Transverse colon (tissue), 4 donors: ENCODE data around the gene AVPI1. TPM values are rescaled to one million over a fixed set of nuclear protein-coding genes. Genes with fewer than 3 reads are reported as not detected.
A peak's percentile ranks its signal among the peaks of the same experiment; 100 is the strongest.

Experiments used
- DNase-seq: peaks from one replicate; pipeline ENCODE4 v3.0.0-alpha.2; 2019
- H3K27ac ChIP-seq, 4 donors: fragments of 200-600 bp; sonication (generic); 2 replicates each; pipeline ENCODE4 v1.5.1; 2016 to 2018; ENCODE audit warnings: inconsistent platforms in 4 of 4
- H3K27me3 ChIP-seq: fragments of 200-600 bp; sonication (generic); 2 replicates; pipeline ENCODE4 v1.5.1; 2017; ENCODE audit warnings: inconsistent platforms
- H3K36me3 ChIP-seq, 4 donors: fragments of 200-600 bp; sonication (generic); 2 replicates each; pipeline ENCODE4 v1.5.1; 2017 to 2019; ENCODE audit warnings: inconsistent platforms in 4 of 4
- H3K4me1 ChIP-seq, 4 donors: fragments of 200-600 bp; sonication (generic); 2 replicates each; pipeline ENCODE4 v1.5.1; 2017 to 2020; ENCODE audit warnings: inconsistent platforms in 4 of 4
- H3K4me3 ChIP-seq, 4 donors: fragments of 200-600 bp; sonication (generic); 1 replicate in 1 of 4; 2 replicates in 3 of 4; pipeline versions ENCODE4 v1.5.1 to v1.6.1; 2017 to 2019; ENCODE audit warnings: inconsistent platforms in 4 of 4
- H3K9me3 ChIP-seq, 2 donors: fragments of 200-600 bp; sonication (generic); 2 replicates each; pipeline ENCODE4 v1.5.1; 2017 to 2019; ENCODE audit warnings: inconsistent platforms in 2 of 2
- EP300 ChIP-seq: sonication (generic); formaldehyde crosslinking; IDR thresholded peaks from one replicate; pipeline ENCODE4 v1.6.1; 2017; ENCODE audit warnings: antibody characterized with exemption, low read depth
- POLR2A ChIP-seq: fragments of 450-650 bp; IDR thresholded peaks from one replicate; pipeline ENCODE4 v1.6.1; 2016; ENCODE audit warnings: antibody characterized with exemption, mild to moderate bottlenecking, moderate library complexity
- POLR2AphosphoS5 ChIP-seq, 3 donors: sonication (generic); formaldehyde crosslinking; IDR thresholded peaks; one replicate each; pipeline ENCODE4 v1.6.1; 2016; ENCODE audit warnings: antibody characterized with exemption in 3 of 3
- WGBS, 2 donors: methylation state at CpG; one replicate each; pipeline ENCODE4 v1.1.5; 2018; ENCODE audit warnings: low coverage in 1 of 2; 5-methylcytosine and 5-hydroxymethylcytosine counted together
- in situ Hi-C, 4 donors: fragments of 200-750 bp; cut with MboI; loops; one replicate each; pipeline versions ENCODE4 v1.15.0 to v1.15.1; 2017; ENCODE audit warnings: low sequenced_read_pairs in 3 of 4, low pct_ligation_motif_present in 1 of 4, low pct_unique_long_range_greater_than_20kb in 1 of 4
- intact Hi-C: fragments of 100-400 bp; cut with DNase I; formaldehyde crosslinking; loops from one replicate; pipeline ENCODE4 v1.15.1; 2023; ENCODE audit warnings: low total_unique reads
- total RNA-seq, 4 donors: library from RNA; depleted of rRNA; stranded (reverse); fragments of >200 nt; gene quantifications; one replicate each; pipeline ENCODE4 v1.1.0, GENCODE V29; 2016
- TF ChIP-seq, protein P1 (sequence below), 5 experiments: fragments of 200-600 bp in 3 of 5; fragments of 450-650 bp in 2 of 5; sonication (generic) in 3 of 5; IDR thresholded peaks; 1 replicate in 2 of 5; 2 replicates in 3 of 5; pipeline ENCODE4 v1.5.1; 2016 to 2017; ENCODE audit warnings: antibody characterized with exemption in 5 of 5, inconsistent platforms in 3 of 5, mild to moderate bottlenecking in 2 of 5, moderate library complexity in 1 of 5

Gene AVPI1
- total RNA-seq, 4 donors from 2014 or later, result 24.3 to 79.3 (median 47.9) TPM

DNA sequence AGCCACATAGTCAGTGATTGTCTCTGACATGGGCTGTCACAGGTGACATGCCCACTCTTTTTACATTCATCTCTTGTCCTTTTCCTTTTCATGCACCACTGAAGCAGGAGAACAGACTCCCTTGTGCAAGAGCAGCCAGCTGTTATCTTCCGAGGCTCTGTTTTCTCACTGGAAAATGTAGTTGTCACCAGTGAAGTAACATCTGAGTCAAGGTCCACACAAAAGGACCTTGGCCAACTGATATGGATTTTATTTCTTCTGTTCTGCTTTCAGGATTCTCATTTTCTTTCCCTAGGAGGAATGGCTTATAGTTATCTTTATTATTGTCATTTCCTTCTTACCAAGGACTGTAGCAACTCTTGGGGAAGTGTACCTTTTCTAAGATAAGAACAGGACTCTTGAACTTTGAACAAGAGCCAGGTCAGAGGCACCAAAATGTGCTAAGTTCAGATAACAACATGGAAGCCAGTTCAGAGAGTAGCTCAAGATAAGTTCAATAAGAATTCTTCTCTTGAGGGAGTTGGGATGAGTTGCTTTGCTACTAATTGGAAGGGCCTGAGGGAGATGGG, 22.7 kb downstream of the AVPI1 start:
- 33 to 52% methylated on average over 1 of the region's 1 CpG for WGBS, 2 donors
- no peak for DNase-seq

DNA sequence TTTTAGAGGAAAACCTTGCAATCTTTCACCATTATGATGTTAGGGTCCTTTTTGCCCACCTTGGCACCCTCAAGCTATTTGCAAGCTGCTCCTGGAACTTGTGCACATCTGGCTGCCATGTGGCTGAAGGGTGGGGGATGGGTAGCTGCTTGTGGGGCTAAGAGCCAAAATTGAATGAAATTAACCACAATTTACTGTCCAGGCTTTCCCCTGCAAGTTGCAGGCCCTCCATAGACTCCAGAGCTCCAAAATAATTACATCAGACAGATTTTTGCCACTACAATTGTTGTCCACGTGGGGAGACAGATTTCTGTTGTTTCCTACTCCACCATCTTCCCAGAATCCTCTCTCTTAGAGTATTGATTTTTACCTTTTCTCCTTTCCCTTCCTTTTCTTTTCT, 27.5 kb downstream of the AVPI1 start:
- WGBS, 2 donors, result 57 to 64% methylated on average over 1 of the region's 1 CpG
- H3K9me3 ChIP-seq, result no peaks in the 10 kb centered on the region
- DNase-seq, result no peak
- intact Hi-C loops (no loop called here), in situ Hi-C loops (no loop called here)
- H3K27me3 ChIP-seq, result no peaks in the 10 kb centered on the region
- peaks cover 0 to 25% (median 5%) of the 10 kb centered on the region in 4 donors for H3K36me3 ChIP-seq
- TF ChIP-seq, protein P1, sequence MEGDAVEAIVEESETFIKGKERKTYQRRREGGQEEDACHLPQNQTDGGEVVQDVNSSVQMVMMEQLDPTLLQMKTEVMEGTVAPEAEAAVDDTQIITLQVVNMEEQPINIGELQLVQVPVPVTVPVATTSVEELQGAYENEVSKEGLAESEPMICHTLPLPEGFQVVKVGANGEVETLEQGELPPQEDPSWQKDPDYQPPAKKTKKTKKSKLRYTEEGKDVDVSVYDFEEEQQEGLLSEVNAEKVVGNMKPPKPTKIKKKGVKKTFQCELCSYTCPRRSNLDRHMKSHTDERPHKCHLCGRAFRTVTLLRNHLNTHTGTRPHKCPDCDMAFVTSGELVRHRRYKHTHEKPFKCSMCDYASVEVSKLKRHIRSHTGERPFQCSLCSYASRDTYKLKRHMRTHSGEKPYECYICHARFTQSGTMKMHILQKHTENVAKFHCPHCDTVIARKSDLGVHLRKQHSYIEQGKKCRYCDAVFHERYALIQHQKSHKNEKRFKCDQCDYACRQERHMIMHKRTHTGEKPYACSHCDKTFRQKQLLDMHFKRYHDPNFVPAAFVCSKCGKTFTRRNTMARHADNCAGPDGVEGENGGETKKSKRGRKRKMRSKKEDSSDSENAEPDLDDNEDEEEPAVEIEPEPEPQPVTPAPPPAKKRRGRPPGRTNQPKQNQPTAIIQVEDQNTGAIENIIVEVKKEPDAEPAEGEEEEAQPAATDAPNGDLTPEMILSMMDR (IDR thresholded peaks at IDR 0.05), result no peak
- TF ChIP-seq POLR2A (no peak), POLR2AphosphoS5 (IDR thresholded peaks at IDR 0.05) (no peak), EP300 (no peak)
- no peak overlapping the region for H3K27ac ChIP-seq
- H3K4me1 ChIP-seq, result peaks cover 0 to 7% (median 3%) of the 10 kb centered on the region in 4 donors
- H3K4me3 ChIP-seq, result no peak overlapping the region

More for the DNA sequence above, 22.7 kb downstream of the AVPI1 start:
- no peaks in the 10 kb centered on the region for H3K9me3 ChIP-seq
- no peak overlapping the region for H3K4me3 ChIP-seq
- intact Hi-C loops, result no loop called here
- peak overlapping the region; percentile 54 to 65 (median 58) for H3K27ac ChIP-seq
- in situ Hi-C loops, result no loop called here
- H3K36me3 ChIP-seq, result peaks cover 0 to 18% (median 3%) of the 10 kb centered on the region in 4 donors
- H3K4me1 ChIP-seq, result peaks cover 0 to 15% (median 5%) of the 10 kb centered on the region in 4 donors
- TF ChIP-seq POLR2A, result no peak
- H3K27me3 ChIP-seq, result no peaks in the 10 kb centered on the region

DNA sequence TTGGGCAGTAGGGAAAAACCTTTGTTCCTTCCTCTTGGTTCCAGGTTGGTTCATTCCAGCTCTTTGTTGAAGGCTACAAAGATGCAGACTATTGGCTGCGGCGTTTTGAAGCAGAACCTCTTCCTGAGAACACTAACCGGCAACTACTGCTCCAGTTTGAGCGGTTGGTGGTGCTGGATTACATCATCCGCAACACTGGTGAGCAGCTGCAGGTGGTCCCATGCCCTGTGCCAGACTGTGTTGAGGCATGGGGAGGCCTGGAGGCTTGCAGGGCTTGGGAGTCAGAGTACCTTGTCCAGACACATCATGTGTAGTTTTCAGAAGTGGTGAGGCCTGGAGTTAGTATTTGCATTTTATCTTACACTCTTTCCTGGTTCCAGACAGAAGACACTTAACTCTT, 30.3 kb downstream of the AVPI1 start:
- TF ChIP-seq POLR2A, result no peak
- TF ChIP-seq EP300, result no peak
- TF ChIP-seq POLR2AphosphoS5 (IDR thresholded peaks at IDR 0.05), result no peak
- TF ChIP-seq, protein P1 (IDR thresholded peaks at IDR 0.05), result no peak
- WGBS, 2 donors, result 97% methylated on average over 5 of the region's 5 CpGs; no CpG with 5 or more reads in 1 of the 2 donors
- peaks cover 0 to 47% (median 5%) of the 10 kb centered on the region in 4 donors for H3K36me3 ChIP-seq

DNA sequence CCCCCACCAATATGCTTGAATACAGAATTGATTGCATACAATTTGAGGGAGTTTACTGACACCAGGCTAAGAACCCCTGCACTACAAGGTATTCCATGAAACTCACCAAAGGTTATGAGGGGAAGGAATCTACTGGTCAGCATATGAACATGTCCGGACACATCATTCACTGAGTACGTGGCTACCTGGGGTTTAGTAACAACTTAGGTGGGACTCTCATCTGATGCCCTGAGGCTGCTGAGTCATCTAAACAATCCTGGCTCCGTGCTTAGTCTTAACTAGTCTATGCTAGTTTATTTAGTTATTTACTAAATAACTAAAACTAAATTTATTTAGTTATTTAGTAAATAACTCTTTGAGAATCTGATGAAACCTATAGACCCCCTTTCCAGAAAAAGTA, 35.3 kb downstream of the AVPI1 start:
- intact Hi-C loops, result no loop called here
- H3K9me3 ChIP-seq, result no peaks in the 10 kb centered on the region
- H3K4me3 ChIP-seq, result no peak overlapping the region
- H3K27ac ChIP-seq, result no peak overlapping the region
- WGBS, 2 donors, result 91 to 93% methylated on average over 3 of the region's 3 CpGs
- TF ChIP-seq POLR2AphosphoS5 (IDR thresholded peaks at IDR 0.05) (no peak), EP300 (no peak), POLR2A (no peak)
- TF ChIP-seq, protein P1 (IDR thresholded peaks at IDR 0.05), result no peak
- H3K4me1 ChIP-seq, result peaks cover 0 to 11% (median 4%) of the 10 kb centered on the region in 4 donors
- no peak for DNase-seq
- peaks cover 0 to 39% (median 1%) of the 10 kb centered on the region in 4 donors for H3K36me3 ChIP-seq
- in situ Hi-C loops, result no loop called here
- no peaks in the 10 kb centered on the region for H3K27me3 ChIP-seq

More for the DNA sequence above, 30.3 kb downstream of the AVPI1 start:
- Histone ChIP-seq H3K27ac (no peak overlapping the region), H3K4me1 (no peaks in the 10 kb centered on the region), H3K4me3 (no peak overlapping the region), H3K9me3 (no peaks in the 10 kb centered on the region), H3K27me3 (no peaks in the 10 kb centered on the region)
- in situ Hi-C loops (no loop called here), intact Hi-C loops (no loop called here)
- no peak for DNase-seq
